ENCODE measurements around the gene SLAMF1. TPM values are rescaled to one million over a fixed set of nuclear protein-coding genes. Genes with fewer than 3 reads are reported as not detected.
"Not testable (repeated sequence)": the region's sequence is repeated elsewhere in the genome, so short reads cannot be mapped to it uniquely, and the experiment has no call there.

The SLAMF1 gene
- total RNA-seq, 1 donor from 2014 or later = not detected

- Mint-ChIP-seq H3K4me3 (ENCODE audit: unreplicated experiment) (no peak overlapping the region), H3K4me1 (ENCODE audit: low read depth, unreplicated experiment) (no peaks in the 10 kb centered on the region), H3K9me3 (ENCODE audit: unreplicated experiment) (peaks cover 3% of the 10 kb centered on the region), H3K27ac (ENCODE audit: unreplicated experiment) (no peak overlapping the region), H3K36me3 (ENCODE audit: unreplicated experiment) (no peaks in the 10 kb centered on the region), H3K27me3 (ENCODE audit: unreplicated experiment) (no peaks in the 10 kb centered on the region)
- DNase-seq = no peak
- no peak for TF ChIP-seq CTCF (IDR thresholded peaks at IDR 0.05; ENCODE audit: partially characterized antibody, unreplicated experiment)
Observed at GRCh38 chr1:160567858-160568682, 78.8 kb downstream of the SLAMF1 start.

- H3K4me1 Mint-ChIP-seq (ENCODE audit: low read depth, unreplicated experiment) = no peaks in the 10 kb centered on the region
- H3K4me3 Mint-ChIP-seq (ENCODE audit: unreplicated experiment) = no peak overlapping the region
- TF ChIP-seq CTCF (IDR thresholded peaks at IDR 0.05; ENCODE audit: partially characterized antibody, unreplicated experiment) = no peak
- H3K27me3 Mint-ChIP-seq (ENCODE audit: unreplicated experiment) = no peaks in the 10 kb centered on the region
- H3K9me3 Mint-ChIP-seq (ENCODE audit: unreplicated experiment) = peaks cover 3% of the 10 kb centered on the region
- H3K36me3 Mint-ChIP-seq (ENCODE audit: unreplicated experiment) = no peaks in the 10 kb centered on the region
- DNase-seq = no peak
- no peak overlapping the region for H3K27ac Mint-ChIP-seq (ENCODE audit: unreplicated experiment)
Observed at GRCh38 chr1:160567341-160567740, 79.5 kb downstream of the SLAMF1 start.

GRCh38 chr1:160565564-160565963 lies 81.3 kb downstream of the SLAMF1 start:
- no peak for DNase-seq
- H3K4me1 Mint-ChIP-seq (ENCODE audit: low read depth, unreplicated experiment) = no peaks in the 10 kb centered on the region
- no peak overlapping the region for H3K27ac Mint-ChIP-seq (ENCODE audit: unreplicated experiment)
- TF ChIP-seq CTCF (IDR thresholded peaks at IDR 0.05; ENCODE audit: partially characterized antibody, unreplicated experiment) = no peak
- H3K36me3 Mint-ChIP-seq (ENCODE audit: unreplicated experiment) = no peaks in the 10 kb centered on the region
- H3K9me3 Mint-ChIP-seq (ENCODE audit: unreplicated experiment) = peaks cover 2% of the 10 kb centered on the region
- H3K27me3 Mint-ChIP-seq (ENCODE audit: unreplicated experiment) = no peaks in the 10 kb centered on the region
- no peak overlapping the region for H3K4me3 Mint-ChIP-seq (ENCODE audit: unreplicated experiment)

- not testable (repeated sequence) for H3K4me1 Mint-ChIP-seq (ENCODE audit: low read depth, unreplicated experiment); H3K4me3 Mint-ChIP-seq (ENCODE audit: unreplicated experiment); H3K9me3 Mint-ChIP-seq (ENCODE audit: unreplicated experiment); DNase-seq; H3K27ac Mint-ChIP-seq (ENCODE audit: unreplicated experiment); H3K36me3 Mint-ChIP-seq (ENCODE audit: unreplicated experiment); H3K27me3 Mint-ChIP-seq (ENCODE audit: unreplicated experiment)
Observed at GRCh38 chr1:160563230-160563629, 83.6 kb downstream of the SLAMF1 start.

- H3K4me3 Mint-ChIP-seq (ENCODE audit: unreplicated experiment); H3K9me3 Mint-ChIP-seq (ENCODE audit: unreplicated experiment); H3K36me3 Mint-ChIP-seq (ENCODE audit: unreplicated experiment); H3K27ac Mint-ChIP-seq (ENCODE audit: unreplicated experiment); DNase-seq; H3K4me1 Mint-ChIP-seq (ENCODE audit: low read depth, unreplicated experiment); H3K27me3 Mint-ChIP-seq (ENCODE audit: unreplicated experiment): not testable (repeated sequence)
Observed at GRCh38 chr1:160562745-160563144, 84.1 kb downstream of the SLAMF1 start.

- no peaks in the 10 kb centered on the region for H3K4me1 Mint-ChIP-seq (ENCODE audit: low read depth, unreplicated experiment)
- H3K27ac Mint-ChIP-seq (ENCODE audit: unreplicated experiment) = no peak overlapping the region
- TF ChIP-seq CTCF (IDR thresholded peaks at IDR 0.05; ENCODE audit: partially characterized antibody, unreplicated experiment) = no peak
- no peak overlapping the region for H3K4me3 Mint-ChIP-seq (ENCODE audit: unreplicated experiment)
- DNase-seq = no peak
- H3K27me3 Mint-ChIP-seq (ENCODE audit: unreplicated experiment) = no peaks in the 10 kb centered on the region
- no peaks in the 10 kb centered on the region for H3K36me3 Mint-ChIP-seq (ENCODE audit: unreplicated experiment)
- peaks cover 4% of the 10 kb centered on the region for H3K9me3 Mint-ChIP-seq (ENCODE audit: unreplicated experiment)
Observed at GRCh38 chr1:160560806-160561205, 86.0 kb downstream of the SLAMF1 start.

Measured in glutamatergic neuron (in vitro differentiated cells).